Adrenal gland (tissue), 12 donors: ENCODE data around the gene ACOX3. TPM values are rescaled to one million over a fixed set of nuclear protein-coding genes. Genes with fewer than 3 reads are reported as not detected.
A peak's percentile ranks its signal among the peaks of the same experiment; 100 is the strongest.

Experiments
- DNase-seq, 7 donors: peaks; one replicate each; pipeline ENCODE4 v3.0.0-alpha.2; 2019 to 2020
- H3K27ac ChIP-seq, 5 donors: fragments of 200-600 bp; sonication (generic) in 4 of 5; 1 replicate in 3 of 5; 2 replicates in 2 of 5; pipeline versions ENCODE4 v1.5.1 to v1.8.0; 2016 to 2020; ENCODE audit warnings: mild to moderate bottlenecking in 1 of 5
- H3K27me3 ChIP-seq: fragments of 200-600 bp; 2 replicates; pipeline ENCODE4 v1.8.0; 2021
- H3K36me3 ChIP-seq, 2 donors: fragments of 200-600 bp; replicated peaks in 1 of 2; 1 replicate in 1 of 2; 2 replicates in 1 of 2; pipeline versions ENCODE4 v1.5.1 to v1.8.0; 2018 to 2022
- H3K4me1 ChIP-seq, 2 donors: fragments of 200-600 bp; replicated peaks in 1 of 2; 1 replicate in 1 of 2; 2 replicates in 1 of 2; pipeline versions ENCODE4 v1.5.1 to v1.8.0; 2018 to 2021
- H3K4me3 ChIP-seq, 4 donors: fragments of 200-600 bp; sonication (generic) in 3 of 4; one replicate each; pipeline ENCODE4 v1.5.1; 2016 to 2018
- H3K9me3 ChIP-seq, 3 donors: fragments of 200-600 bp; sonication (generic) in 1 of 3; replicated peaks in 1 of 3; 1 replicate in 2 of 3; 2 replicates in 1 of 3; pipeline versions ENCODE4 v1.5.1 to v1.8.0; 2016 to 2021
- CTCF ChIP-seq, 6 experiments: fragments of 450-650 bp in 4 of 6; fragments of 200-600 bp in 2 of 6; sonication (generic) in 1 of 6; IDR thresholded peaks; 1 replicate in 5 of 6; 2 replicates in 1 of 6; pipeline versions ENCODE4 v1.5.1 to v1.8.0; 2016 to 2021; ENCODE audit warnings: antibody characterized with exemption in 6 of 6, mild to moderate bottlenecking in 2 of 6, moderate library complexity in 1 of 6
- POLR2A ChIP-seq, 2 donors: fragments of 450-650 bp; IDR thresholded peaks; one replicate each; pipeline ENCODE4 v1.6.1; 2017; ENCODE audit warnings: antibody characterized with exemption in 2 of 2, mild to moderate bottlenecking in 2 of 2, moderate library complexity in 1 of 2
- WGBS, 4 donors: extraction: QIAGEN DNeasy Blood & Tissue Kit in 2 of 4; methylation state at CpG; one replicate each; pipeline versions ENCODE4 v1.1.5 to v1.1.7; 2013 to 2017; 5-methylcytosine and 5-hydroxymethylcytosine counted together
- intact Hi-C, 2 donors: fragments of 100-400 bp; cut with DNase I; formaldehyde crosslinking; loops; one replicate each; pipeline versions ENCODE4 v1.14.1 to v1.15.0; 2022 to 2023
- polyA plus RNA-seq, 3 donors: library from polyadenylated mRNA; stranded (reverse); fragments of 200-250 nt in 2 of 3; fragments of 350-450 nt in 1 of 3; fragmentation: Illumina TruSeq in 1 of 3; extraction: RNeasy Lipid Tissue Mini Kit (QIAGEN cat#74804) in 1 of 3; gene quantifications; one replicate each; pipeline ENCODE4 v1.2.3, GENCODE V29; 2013 to 2014
- total RNA-seq, 9 donors: library from RNA; depleted of rRNA in 4 of 9; stranded (reverse); fragments of >200 nt in 4 of 9; fragments of 120-200 nt in 1 of 9; fragmentation: NEBNext Ultra II Directional in 1 of 9; extraction: Animal tissue kit (Norgen Biotek cat#: 25700) in 1 of 9; gene quantifications; one replicate each; pipeline versions ENCODE4 v1.1.0 to v1.2.4, GENCODE V29; 2013 to 2023
- donor health status: healthy with polysubstance abuse.
- donor health status: Bipolar disorder and iron deficiency.
- donor health status: DM: yes; HTN: yes; CAD: no.
- donor health status: DM: no; HTN: no; CAD: no.
- donor health status: DM: no; HTN: no; CAD: no.
- donor health status: DM: yes; HTN: yes; CAD: no.

ACOX3 gene
- total and polyA plus RNA-seq, 12 donors: 10.4 to 44.2 (median 26.3) TPM

- DNase-seq: no peak
- Histone ChIP-seq H3K9me3 (no peaks in the 10 kb centered on the region), H3K27me3 (no peaks in the 10 kb centered on the region), H3K4me1 (peaks cover 0 to 5% of the 10 kb centered on the region in 2 donors), H3K36me3 (peaks cover 0 to 7% of the 10 kb centered on the region in 2 donors), H3K27ac (no peak overlapping the region), H3K4me3 (no peak overlapping the region)
- 91 to 96% (median 93%) methylated on average over 20 to 29 of the region's 29 CpGs for WGBS, 4 donors
- intact Hi-C loops: no loop called here
- no peak for TF ChIP-seq CTCF (IDR thresholded peaks at IDR 0.05)
- TF ChIP-seq POLR2A (IDR thresholded peaks at IDR 0.05): no peak
These were observed 35.4 kb upstream of the ACOX3 start for GRCh38 chr4:8475751-8476575.

GRCh38 chr4:8474856-8475255 lies 34.3 kb upstream of the ACOX3 start:
- no peaks in the 10 kb centered on the region for H3K27me3 ChIP-seq
- peaks cover 0 to 5% of the 10 kb centered on the region in 2 donors for H3K4me1 ChIP-seq
- WGBS, 4 donors: 96 to 100% (median 98%) methylated on average over 3 to 13 of the region's 13 CpGs
- TF ChIP-seq POLR2A (IDR thresholded peaks at IDR 0.05) (no peak), CTCF (IDR thresholded peaks at IDR 0.05) (no peak)
- no peak for DNase-seq
- peaks cover 0 to 11% of the 10 kb centered on the region in 2 donors for H3K36me3 ChIP-seq
- H3K27ac ChIP-seq: no peak overlapping the region
- intact Hi-C loops: loop anchor here in 1 of 2 donors (5.0 kb wide), 1 partner anchor 67 kb away; no protein-coding TSS in a partner anchor
- H3K9me3 ChIP-seq: no peaks in the 10 kb centered on the region
- no peak overlapping the region for H3K4me3 ChIP-seq

GRCh38 chr4:8473920-8474590 lies 33.5 kb upstream of the ACOX3 start:
- Histone ChIP-seq H3K4me3 (no peak overlapping the region), H3K36me3 (peaks cover 0 to 19% of the 10 kb centered on the region in 2 donors), H3K27me3 (no peaks in the 10 kb centered on the region), H3K9me3 (no peaks in the 10 kb centered on the region), H3K27ac (no peak overlapping the region), H3K4me1 (peaks cover 0 to 5% of the 10 kb centered on the region in 2 donors)
- intact Hi-C loops: loop anchor here in 1 of 2 donors (5.0 kb wide), 1 partner anchor 68 kb away; no protein-coding TSS in a partner anchor
- WGBS, 4 donors: 76 to 82% (median 79%) methylated on average over 5 to 20 of the region's 20 CpGs
- DNase-seq: no peak
- TF ChIP-seq POLR2A (IDR thresholded peaks at IDR 0.05) (no peak), CTCF (IDR thresholded peaks at IDR 0.05) (no peak)

- Histone ChIP-seq H3K36me3 (peaks cover 0 to 23% of the 10 kb centered on the region in 2 donors), H3K4me3 (no peak overlapping the region), H3K9me3 (no peaks in the 10 kb centered on the region), H3K4me1 (peaks cover 0 to 5% of the 10 kb centered on the region in 2 donors), H3K27ac (peak overlapping the region in 2 of 5 donors; percentile 32 to 82), H3K27me3 (no peaks in the 10 kb centered on the region)
- no peak for DNase-seq
- WGBS, 4 donors: 70 to 83% (median 79%) methylated on average over 8 to 23 of the region's 23 CpGs
- TF ChIP-seq POLR2A (IDR thresholded peaks at IDR 0.05) (no peak), CTCF (IDR thresholded peaks at IDR 0.05) (no peak)
- intact Hi-C loops: loop anchor here in 1 of 2 donors (5.0 kb wide), 1 partner anchor 69 kb away; no protein-coding TSS in a partner anchor
These were observed 32.8 kb upstream of the ACOX3 start for GRCh38 chr4:8473198-8473919.
